SK-N-SH (cell line): ENCODE measurements around the gene IGSF9B. TPM values are rescaled to one million over a fixed set of nuclear protein-coding genes. Genes with fewer than 3 reads are reported as not detected.

Experiments used
- CTCF ChIA-PET: fragments of 300-600, 350-600 bp; formaldehyde crosslinking; extraction: SDS; loops from one replicate; lab custom pipeline; 2021; lab: Yijun Ruan, JAX
- POLR2A ChIA-PET: fragments of 350-600 bp; sonication (Branson Sonifier 250); formaldehyde crosslinking; extraction: SDS; loops from one replicate; lab custom pipeline; 2020; ENCODE audit warnings: antibody characterized with exemption, inconsistent platforms; lab: Yijun Ruan, JAX
- DNase-seq: peaks from one replicate; pipeline ENCODE4 v3.0.0; 2012
- H2AFZ ChIP-seq: fragments of 200-600 bp; sonication (generic); 2 replicates; pipeline ENCODE4 v1.8.1; 2016; ENCODE audit warnings: antibody characterized with exemption, mild to moderate bottlenecking, low read depth
- H3F3A ChIP-seq: fragments of 200-600 bp; sonication (generic); replicated peaks from 2 replicates; pipeline ENCODE3; 2016; ENCODE audit warnings: antibody characterized with exemption, mild to moderate bottlenecking; ENCODE audit not compliant: insufficient read depth
- H3K27ac ChIP-seq, 2 experiments: fragments of 200-500 bp in 1 of 2; fragments of 200-600 bp in 1 of 2; sonication (Bioruptor generic) in 1 of 2; sonication (generic), shearing (Covaris generic) in 1 of 2; 2 replicates each; pipeline versions ENCODE4 v1.5.1 to v1.6.1; 2014 to 2016; ENCODE audit warnings: low read depth in 2 of 2, inconsistent platforms in 1 of 2, low read length in 1 of 2, mild to moderate bottlenecking in 1 of 2, mixed read lengths in 1 of 2
- H3K27me3 ChIP-seq: fragments of 200-600 bp; sonication (generic), shearing (Covaris generic); 2 replicates; pipeline ENCODE4 v1.6.1; 2016; ENCODE audit warnings: mixed run types; ENCODE audit not compliant: insufficient read depth
- H3K36me3 ChIP-seq, 2 experiments: fragments of 200-500 bp in 1 of 2; fragments of 200-600 bp in 1 of 2; sonication (Bioruptor generic) in 1 of 2; sonication (generic) in 1 of 2; replicated peaks in 1 of 2; 2 replicates each; pipeline versions ENCODE3 to v1.5.1; 2014 to 2016; ENCODE audit warnings: low read length in 1 of 2, mild to moderate bottlenecking in 1 of 2; ENCODE audit not compliant: insufficient read depth in 2 of 2, control insufficient read depth in 1 of 2
- H3K4me1 ChIP-seq, 2 experiments: fragments of 200-500 bp in 1 of 2; fragments of 200-600 bp in 1 of 2; sonication (Bioruptor generic) in 1 of 2; sonication (generic), shearing (Covaris generic) in 1 of 2; 2 replicates each; pipeline versions ENCODE4 v1.5.1 to v1.6.1; 2014 to 2016; ENCODE audit warnings: low read depth in 1 of 2, low read length in 1 of 2, mixed run types in 1 of 2; ENCODE audit not compliant: insufficient read depth in 2 of 2, control insufficient read depth in 1 of 2
- H3K4me2 ChIP-seq: fragments of 200-600 bp; sonication (generic), shearing (Covaris generic); 2 replicates; pipeline ENCODE4 v1.6.1; 2017; ENCODE audit warnings: mixed run types
- H3K4me3 ChIP-seq, 2 experiments: fragments of 200-500 bp in 1 of 2; fragments of 200-600 bp in 1 of 2; sonication (Bioruptor generic) in 1 of 2; sonication (generic), shearing (Covaris generic) in 1 of 2; 2 replicates each; pipeline versions ENCODE4 v1.5.1 to v1.8.1; 2014 to 2016; ENCODE audit warnings: low read depth in 2 of 2, inconsistent platforms in 1 of 2, low read length in 1 of 2, mild to moderate bottlenecking in 1 of 2, mixed read lengths in 1 of 2, moderate library complexity in 1 of 2
- H3K79me2 ChIP-seq: fragments of 200-600 bp; sonication (generic); 2 replicates; pipeline ENCODE4 v1.8.1; 2017; ENCODE audit warnings: mild to moderate bottlenecking; ENCODE audit not compliant: insufficient read depth
- H3K9ac ChIP-seq: fragments of 200-600 bp; sonication (generic); 2 replicates; pipeline ENCODE4 v1.6.1; 2017; ENCODE audit warnings: mixed run types
- H3K9me2 ChIP-seq: fragments of 200-600 bp; sonication (generic); 2 replicates; pipeline ENCODE4 v1.6.1; 2017; ENCODE audit warnings: mixed run types
- H3K9me3 ChIP-seq: fragments of 200-600 bp; sonication (generic); 2 replicates; pipeline ENCODE4 v1.6.1; 2017; ENCODE audit warnings: mixed run types, mild to moderate bottlenecking, moderate library complexity
- H4K20me1 ChIP-seq: fragments of 200-600 bp; sonication (generic); 2 replicates; pipeline ENCODE4 v1.6.1; 2017; ENCODE audit warnings: mild to moderate bottlenecking, mixed run types; ENCODE audit not compliant: insufficient read depth
- CTCF ChIP-seq: fragments of 200-600 bp; sonication (generic); IDR thresholded peaks from 2 replicates; pipeline ENCODE4 v1.6.1; 2017; ENCODE audit warnings: antibody characterized with exemption, mild to moderate bottlenecking, moderate library complexity
- EP300 ChIP-seq, 2 experiments: IDR thresholded peaks; 2 replicates each; pipeline versions ENCODE4 v1.4.0 to v1.6.1; 2012; ENCODE audit warnings: borderline replicate concordance in 1 of 2, low read depth in 1 of 2, low read length in 1 of 2
- EZH2phosphoT487 ChIP-seq: fragments of 200-600 bp; sonication (generic); IDR thresholded peaks from 2 replicates; pipeline ENCODE4 v1.6.1; 2017; ENCODE audit warnings: low read depth, mixed run types, mild to moderate bottlenecking, antibody characterized with exemption, moderate library complexity, borderline replicate concordance
- FOSL2 ChIP-seq: IDR thresholded peaks from 2 replicates; pipeline ENCODE4 v1.4.0; 2012; ENCODE audit warnings: low read depth, mild to moderate bottlenecking, moderate library complexity, borderline replicate concordance
- FOXJ3 ChIP-seq: sonication (generic); formaldehyde crosslinking; IDR thresholded peaks from 2 replicates; pipeline ENCODE4 v1.5.1; 2020; ENCODE audit warnings: mild to moderate bottlenecking, missing genetic modification reagents
- GABPA ChIP-seq: IDR thresholded peaks from 2 replicates; pipeline ENCODE4 v1.4.0; 2012; ENCODE audit warnings: low read depth, mild to moderate bottlenecking
- GATA2 ChIP-seq: sonication (generic); formaldehyde crosslinking; IDR thresholded peaks from 2 replicates; pipeline ENCODE4 v1.5.0; 2020; ENCODE audit warnings: mild to moderate bottlenecking, missing genetic modification reagents
- MAX ChIP-seq: IDR thresholded peaks from 2 replicates; pipeline ENCODE4 v1.4.0; 2012; ENCODE audit warnings: low read depth
- MXI1 ChIP-seq: IDR thresholded peaks from 2 replicates; pipeline ENCODE4 v1.6.1; 2012; ENCODE audit warnings: mild to moderate bottlenecking, low read depth, low read length, improper control_type of control experiment
- NFIC ChIP-seq: IDR thresholded peaks from 2 replicates; pipeline ENCODE4 v1.4.0; 2012; ENCODE audit warnings: borderline replicate concordance
- PBX3 ChIP-seq: IDR thresholded peaks from 2 replicates; pipeline ENCODE4; 2012
- RAD21 ChIP-seq: IDR thresholded peaks from 2 replicates; pipeline ENCODE4 v1.6.1; 2012; ENCODE audit warnings: mild to moderate bottlenecking, low read length
- REST ChIP-seq: IDR thresholded peaks from 2 replicates; pipeline ENCODE4 v1.6.1; 2012; ENCODE audit warnings: mild to moderate bottlenecking, low read depth, low read length, moderate library complexity
- RFX5 ChIP-seq: IDR thresholded peaks from 2 replicates; pipeline ENCODE4 v1.6.1; 2012; ENCODE audit warnings: mild to moderate bottlenecking, improper control_type of control experiment, low read length
- RXRA ChIP-seq: IDR thresholded peaks from 2 replicates; pipeline ENCODE4 v1.4.0; 2012; ENCODE audit warnings: low read depth, mild to moderate bottlenecking, borderline replicate concordance
- TAF1 ChIP-seq: IDR thresholded peaks from 2 replicates; pipeline ENCODE4 v1.6.1; 2012; ENCODE audit warnings: low read depth, mild to moderate bottlenecking, low read length, moderate library complexity, borderline replicate concordance
- TEAD4 ChIP-seq: IDR thresholded peaks from 2 replicates; pipeline ENCODE4 v1.4.0; 2012; ENCODE audit warnings: mild to moderate bottlenecking, borderline replicate concordance; ENCODE audit not compliant: insufficient read depth
- USF1 ChIP-seq: IDR thresholded peaks from 2 replicates; pipeline ENCODE4 v1.4.0; 2012; ENCODE audit warnings: low read depth, borderline replicate concordance
- USF2 ChIP-seq: fragments of 150-350 bp; IDR thresholded peaks from 2 replicates; pipeline ENCODE4 v1.6.1; 2017; ENCODE audit warnings: antibody characterized with exemption, low read length, low read depth, borderline replicate concordance
- YY1 ChIP-seq: IDR thresholded peaks from 2 replicates; pipeline ENCODE4 v1.4.0; 2012; ENCODE audit warnings: low read depth, mild to moderate bottlenecking
- WGBS: methylation state at CpG from one replicate; pipeline ENCODE4 v1.1.6; 2017; ENCODE audit warnings: low lambda C conversion rate; 5-methylcytosine and 5-hydroxymethylcytosine counted together
- polyA plus RNA-seq, 3 experiments: library from polyadenylated mRNA; depleted of rRNA; stranded (reverse); fragments of >200 nt; gene quantifications; 2 replicates each; pipeline ENCODE4 v1.2.3, GENCODE V29; 2012

The IGSF9B gene
- polyA plus RNA-seq, 1 of the 3 experiments (the other 2 are of a cell fraction) = 0.41 TPM

- Histone ChIP-seq H3K9ac (no peak overlapping the region), H3K27me3 (no peaks in the 10 kb centered on the region), H3K79me2 (no peaks in the 10 kb centered on the region), H3K4me3 (no peak overlapping the region), H3K4me1 (no peaks in the 10 kb centered on the region), H3K4me2 (no peak overlapping the region), H3F3A (no peaks in the 10 kb centered on the region), H3K36me3 (no peaks in the 10 kb centered on the region), H2AFZ (no peak overlapping the region), H3K9me2 (no peaks in the 10 kb centered on the region), H4K20me1 (no peaks in the 10 kb centered on the region), H3K27ac (no peak overlapping the region), H3K9me3 (no peaks in the 10 kb centered on the region)
- ChIA-PET CTCF (interaction anchor here (1.0 kb wide), 1 partner anchor 145 kb away, joined by 3 read pairs; no protein-coding TSS in a partner anchor), POLR2A (no interaction called here)
- 51% methylated on average over 7 of the region's 9 CpGs for WGBS
- no peak for TF ChIP-seq EP300 (IDR thresholded peaks at IDR 0.05; ENCODE audit: borderline replicate concordance in 1 of 2, low read depth in 1 of 2, low read length in 1 of 2)
- no peak for TF ChIP-seq PBX3
- TF ChIP-seq NFIC = no peak
- no peak for TF ChIP-seq MAX
- no peak for TF ChIP-seq TEAD4
- no peak for TF ChIP-seq GATA2
- no peak for TF ChIP-seq USF1
- no peak for TF ChIP-seq RFX5
- no peak for TF ChIP-seq RXRA
- TF ChIP-seq TAF1 = no peak
- TF ChIP-seq MXI1 = no peak
- no peak for TF ChIP-seq EZH2phosphoT487
- TF ChIP-seq REST = no peak
- TF ChIP-seq FOSL2 = no peak
- TF ChIP-seq USF2 = no peak
- no peak for TF ChIP-seq RAD21
- TF ChIP-seq CTCF = no peak
- no peak for TF ChIP-seq FOXJ3 (CRISPR knock-in tag)
- TF ChIP-seq GABPA = no peak
- TF ChIP-seq YY1 = no peak
- no peak for DNase-seq
Observed at GRCh38 chr11:133900176-133901105, 56.3 kb downstream of the IGSF9B start.
